Left cardiac atrium (tissue), 4 donors: ENCODE data around the gene SLC43A2. TPM values are rescaled to one million over a fixed set of nuclear protein-coding genes. Genes with fewer than 3 reads are reported as not detected.
"Not testable (repeated sequence)": the region's sequence is repeated elsewhere in the genome, so short reads cannot be mapped to it uniquely, and the experiment has no call there.

Experiments used
- ATAC-seq, 2 donors: fragments of 200-7000 bp; cut with Tn5 transposase; one replicate each; pipeline ENCODE4 v1.9.1; 2020; ENCODE audit warnings: mild to moderate bottlenecking in 2 of 2, moderate library complexity in 2 of 2
- DNase-seq: peaks from one replicate; pipeline ENCODE4 v3.0.0-alpha.2; 2020
- intact Hi-C, 2 donors: fragments of 100-400 bp; cut with DNase I; formaldehyde crosslinking; loops; one replicate each; pipeline versions ENCODE4 v1.14.1 to v1.15.1; 2022 to 2023
- total RNA-seq, 2 donors: library from RNA; stranded (reverse); fragmentation: NEBNext Ultra II Directional; extraction: Animal tissue kit (Norgen Biotek cat#: 25700); gene quantifications; one replicate each; pipeline ENCODE4 v1.2.1, GENCODE V29; 2021
- donor health status: DM: no; HTN: yes; CAD: no.
- donor health status: DM: no; HTN: yes; CAD: no; lungs with severe emphysema.
- donor health status: DM: yes; HTN: yes; CAD: no.
- donor health status: Dilated cardiomyopathy.

Gene SLC43A2
- total RNA-seq, 2 donors from 2014 or later: 7.4 to 8.2 TPM

GRCh38 chr17:1557355-1558095, 71.1 kb downstream of the SLC43A2 start:
- intact Hi-C loops: no loop called here
- DNase-seq (peak; percentile 49), ATAC-seq (no peak)

GRCh38 chr17:1555651-1556471, 72.8 kb downstream of the SLC43A2 start:
- DNase-seq (peak; percentile 53), ATAC-seq (peak in 1 of 2 donors; percentile 34)
- intact Hi-C loops: no loop called here

- intact Hi-C loops: no loop called here
- no peak for ATAC-seq
- DNase-seq: no peak
Observed at GRCh38 chr17:1554751-1555540, 73.7 kb downstream of the SLC43A2 start.

- intact Hi-C loops: no loop called here
- ATAC-seq (no peak), DNase-seq (no peak)
Observed at GRCh38 chr17:1553354-1554266, 75.0 kb downstream of the SLC43A2 start.

- ATAC-seq (no peak), DNase-seq (no peak)
- intact Hi-C loops: no loop called here
Observed at GRCh38 chr17:1552932-1553331, 75.7 kb downstream of the SLC43A2 start.

GRCh38 chr17:1551741-1552140, 76.9 kb downstream of the SLC43A2 start:
- DNase-seq: no peak
- intact Hi-C loops: no loop called here
- ATAC-seq: no peak

GRCh38 chr17:1548032-1548431, 80.6 kb downstream of the SLC43A2 start:
- DNase-seq (no peak), ATAC-seq (no peak)
- intact Hi-C loops: no loop called here

- no peak for DNase-seq
- no peak for ATAC-seq
- intact Hi-C loops: no loop called here
Observed at GRCh38 chr17:1546292-1546922, 82.2 kb downstream of the SLC43A2 start.

GRCh38 chr17:1545618-1546017, 83.0 kb downstream of the SLC43A2 start:
- DNase-seq (no peak), ATAC-seq (no peak)
- intact Hi-C loops: no loop called here

- intact Hi-C loops: no loop called here
- ATAC-seq (no peak), DNase-seq (peak; percentile 6)
Observed at GRCh38 chr17:1542316-1542715, 86.3 kb downstream of the SLC43A2 start.

GRCh38 chr17:1541367-1541904, 87.2 kb downstream of the SLC43A2 start:
- ATAC-seq: no peak
- DNase-seq: peak; percentile 7
- intact Hi-C loops: no loop called here

GRCh38 chr17:1539811-1540210, 88.8 kb downstream of the SLC43A2 start:
- intact Hi-C loops: no loop called here
- no peak for ATAC-seq
- DNase-seq: peak; percentile 15

GRCh38 chr17:1535737-1536136, 92.9 kb downstream of the SLC43A2 start:
- intact Hi-C loops: no loop called here
- ATAC-seq: no peak

GRCh38 chr17:1533661-1534325, 94.8 kb downstream of the SLC43A2 start:
- ATAC-seq (peak; percentile 26 to 76), DNase-seq (peak; percentile 15)
- intact Hi-C loops: no loop called here

More at GRCh38 chr17:1535737-1536136, 92.9 kb downstream of the SLC43A2 start:
- no peak for DNase-seq

- intact Hi-C loops: no loop called here
- DNase-seq (no peak), ATAC-seq (peak; percentile 45 to 49)
Observed at GRCh38 chr17:1532836-1533602, 95.6 kb downstream of the SLC43A2 start.

- intact Hi-C loops: no loop called here
Observed at GRCh38 chr17:1529863-1530262, 98.8 kb downstream of the SLC43A2 start.

GRCh38 chr17:1526876-1527275, 101.8 kb downstream of the SLC43A2 start:
- ATAC-seq, DNase-seq, intact Hi-C loops: not testable (repeated sequence)

More at GRCh38 chr17:1529863-1530262, 98.8 kb downstream of the SLC43A2 start:
- no peak for DNase-seq
- ATAC-seq: no peak
